Right atrium auricular region (tissue), 2 donors: ENCODE results near the gene APC2. TPM values are rescaled to one million over a fixed set of nuclear protein-coding genes. Genes with fewer than 3 reads are reported as not detected.

ENCODE experiments used
- DNase-seq: peaks from one replicate; pipeline ENCODE4 v3.0.0-alpha.2; 2019; ENCODE audit warnings: low spot score
- H3K27ac ChIP-seq, 2 donors: fragments of 200-600 bp; sonication (generic); 1 replicate in 1 of 2; 2 replicates in 1 of 2; pipeline ENCODE4 v1.5.1; 2016 to 2019
- H3K27me3 ChIP-seq, 2 donors: fragments of 200-600 bp; sonication (generic); one replicate each; pipeline versions ENCODE4 v1.5.1 to v1.6.0; 2017 to 2019
- H3K36me3 ChIP-seq: fragments of 200-600 bp; sonication (generic); one replicate; pipeline ENCODE4 v1.5.1; 2016
- H3K4me1 ChIP-seq, 2 donors: fragments of 200-600 bp; sonication (generic); one replicate each; pipeline versions ENCODE4 v1.5.1 to v1.6.0; 2017 to 2019
- H3K4me3 ChIP-seq, 2 donors: fragments of 200-600 bp; sonication (generic); 1 replicate in 1 of 2; 2 replicates in 1 of 2; pipeline ENCODE4 v1.5.1; 2017 to 2019; ENCODE audit warnings: mild to moderate bottlenecking in 1 of 2, moderate library complexity in 1 of 2
- H3K9me3 ChIP-seq, 2 donors: fragments of 200-600 bp; sonication (generic); one replicate each; pipeline ENCODE4 v1.5.1; 2019
- total RNA-seq, 2 donors: library from RNA; depleted of rRNA; stranded (reverse); fragments of >200 nt; gene quantifications; one replicate each; pipeline ENCODE4 v1.1.0, GENCODE V29; 2016
- TF ChIP-seq, protein P1 (sequence below), 2 donors: fragments of 200-600 bp; sonication (generic); IDR thresholded peaks; one replicate each; pipeline ENCODE4 v1.5.1; 2019; ENCODE audit warnings: antibody characterized with exemption in 2 of 2

Gene APC2
- total RNA-seq, 2 donors from 2014 or later: 0.04 to 0.35 TPM

DNA sequence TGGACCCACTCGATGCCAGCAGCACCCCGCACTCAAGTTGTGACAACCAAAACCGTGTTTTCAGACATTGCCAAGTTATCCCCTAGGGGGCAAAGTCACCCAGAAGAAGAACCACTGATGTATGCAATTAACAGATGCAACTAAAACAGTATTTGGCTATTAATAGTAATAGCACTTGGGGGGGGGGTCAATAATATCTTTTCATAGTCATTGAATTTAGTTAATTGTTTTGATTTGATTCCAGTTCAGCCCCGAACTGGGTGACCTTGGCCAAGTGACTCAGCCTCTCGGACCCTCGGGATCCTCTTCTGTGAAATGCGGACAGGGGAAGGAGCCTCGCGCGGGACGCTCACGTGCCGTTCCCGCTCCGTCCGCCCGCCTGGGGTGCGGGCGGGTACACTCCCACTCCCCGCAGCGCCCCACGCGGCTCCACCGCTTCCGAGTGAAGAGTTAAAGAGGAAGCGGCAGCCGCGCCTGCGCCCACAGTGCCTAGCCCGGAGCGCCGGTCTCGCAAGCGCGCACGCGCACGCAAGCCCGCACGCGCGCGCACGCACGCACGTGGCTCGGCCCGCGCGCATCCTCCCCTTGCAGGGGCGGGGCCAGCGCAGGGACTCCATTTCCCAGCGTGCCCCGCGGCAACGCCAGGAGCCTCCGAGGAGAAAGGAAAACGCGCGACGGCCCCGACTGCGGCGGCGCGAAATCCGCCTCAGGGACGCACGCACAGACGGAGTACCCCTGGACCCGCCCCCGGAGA lies 43.0 kb upstream of the APC2 start:
- Histone ChIP-seq H3K4me3 (peak overlapping the region; percentile 40 to 100), H3K36me3 (no peaks in the 10 kb centered on the region), H3K4me1 (peaks cover 0 to 48% of the 10 kb centered on the region in 2 donors), H3K27me3 (no peaks in the 10 kb centered on the region), H3K9me3 (no peaks in the 10 kb centered on the region), H3K27ac (peak overlapping the region; percentile 84 to 87)
- DNase-seq: peak; percentile 99
- TF ChIP-seq, protein P1, sequence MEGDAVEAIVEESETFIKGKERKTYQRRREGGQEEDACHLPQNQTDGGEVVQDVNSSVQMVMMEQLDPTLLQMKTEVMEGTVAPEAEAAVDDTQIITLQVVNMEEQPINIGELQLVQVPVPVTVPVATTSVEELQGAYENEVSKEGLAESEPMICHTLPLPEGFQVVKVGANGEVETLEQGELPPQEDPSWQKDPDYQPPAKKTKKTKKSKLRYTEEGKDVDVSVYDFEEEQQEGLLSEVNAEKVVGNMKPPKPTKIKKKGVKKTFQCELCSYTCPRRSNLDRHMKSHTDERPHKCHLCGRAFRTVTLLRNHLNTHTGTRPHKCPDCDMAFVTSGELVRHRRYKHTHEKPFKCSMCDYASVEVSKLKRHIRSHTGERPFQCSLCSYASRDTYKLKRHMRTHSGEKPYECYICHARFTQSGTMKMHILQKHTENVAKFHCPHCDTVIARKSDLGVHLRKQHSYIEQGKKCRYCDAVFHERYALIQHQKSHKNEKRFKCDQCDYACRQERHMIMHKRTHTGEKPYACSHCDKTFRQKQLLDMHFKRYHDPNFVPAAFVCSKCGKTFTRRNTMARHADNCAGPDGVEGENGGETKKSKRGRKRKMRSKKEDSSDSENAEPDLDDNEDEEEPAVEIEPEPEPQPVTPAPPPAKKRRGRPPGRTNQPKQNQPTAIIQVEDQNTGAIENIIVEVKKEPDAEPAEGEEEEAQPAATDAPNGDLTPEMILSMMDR (IDR thresholded peaks at IDR 0.05): peak in 1 of 2 donors; percentile 41

- H3K4me1 ChIP-seq: peaks cover 0 to 48% of the 10 kb centered on the region in 2 donors
- peak within 1 kb of the TSS; percentile 97 to 98 for H3K27ac ChIP-seq
- H3K36me3 ChIP-seq: no peaks in the 10 kb centered on the region
- no peaks in the 10 kb centered on the region for H3K27me3 ChIP-seq
- DNase-seq: no peak
- TF ChIP-seq, protein P1 (IDR thresholded peaks at IDR 0.05): no peak
- no peaks in the 10 kb centered on the region for H3K9me3 ChIP-seq
- peak within 1 kb of the TSS; percentile 94 to 100 for H3K4me3 ChIP-seq
These were observed 42.2 kb upstream of the APC2 start, which contains the start of gene DAZAP1 for GRCh38 chr19:1407528-1408299. Gene DAZAP1 (plus strand): TSS chr19:1407586. CDS start chr19:1407774, 188 bp downstream.

GRCh38 chr19:1408300-1409203 lies 41.4 kb upstream of the APC2 start:
- Histone ChIP-seq H3K27me3 (no peaks in the 10 kb centered on the region), H3K9me3 (no peaks in the 10 kb centered on the region), H3K4me3 (peak overlapping the region; percentile 94 to 100), H3K27ac (peak overlapping the region; percentile 97 to 98), H3K4me1 (peaks cover 0 to 56% of the 10 kb centered on the region in 2 donors), H3K36me3 (peaks cover 5% of the 10 kb centered on the region)
- no peak for DNase-seq
- TF ChIP-seq, protein P1 (IDR thresholded peaks at IDR 0.05): no peak

GRCh38 chr19:1409204-1410005 lies 40.5 kb upstream of the APC2 start:
- peak overlapping the region; percentile 94 to 100 for H3K4me3 ChIP-seq
- peak overlapping the region; percentile 97 to 98 for H3K27ac ChIP-seq
- H3K27me3 ChIP-seq: no peaks in the 10 kb centered on the region
- TF ChIP-seq, protein P1 (IDR thresholded peaks at IDR 0.05): no peak
- H3K4me1 ChIP-seq: peaks cover 0 to 62% of the 10 kb centered on the region in 2 donors
- H3K9me3 ChIP-seq: no peaks in the 10 kb centered on the region
- H3K36me3 ChIP-seq: peaks cover 5% of the 10 kb centered on the region
- no peak for DNase-seq
